Dendritic cell treated with granulocyte-macrophage colony-stimulating factor and Interleukin-4, amounts not matched to agents 40 ng/mL and 50 ng/mL, for 4 days (primary cell): ENCODE data around the gene GABBR2.

Experiments
- H3K27ac Mint-ChIP-seq: one replicate; pipeline ENCODE4 v1.8.0; 2022; ENCODE audit warnings: mild to moderate bottlenecking, mixed read lengths
- H3K27me3 Mint-ChIP-seq: one replicate; pipeline ENCODE4 v1.8.0; 2022; ENCODE audit warnings: mild to moderate bottlenecking, mixed read lengths
- H3K36me3 Mint-ChIP-seq: one replicate; pipeline ENCODE4 v1.8.0; 2022; ENCODE audit warnings: low read depth, mixed read lengths
- H3K4me1 Mint-ChIP-seq: one replicate; pipeline ENCODE4 v1.8.0; 2022; ENCODE audit warnings: low read depth, mixed read lengths
- H3K4me3 Mint-ChIP-seq: one replicate; pipeline ENCODE4 v1.8.0; 2022; ENCODE audit warnings: mild to moderate bottlenecking, moderate library complexity, mixed read lengths
- H3K9me3 Mint-ChIP-seq: one replicate; pipeline ENCODE4 v1.8.0; 2022; ENCODE audit warnings: mixed read lengths
- intact Hi-C: fragments of 100-400 bp; cut with micrococcal nuclease; formaldehyde crosslinking; loops from one replicate; pipeline ENCODE4 v1.15.0; 2022

Gene GABBR2

DNA sequence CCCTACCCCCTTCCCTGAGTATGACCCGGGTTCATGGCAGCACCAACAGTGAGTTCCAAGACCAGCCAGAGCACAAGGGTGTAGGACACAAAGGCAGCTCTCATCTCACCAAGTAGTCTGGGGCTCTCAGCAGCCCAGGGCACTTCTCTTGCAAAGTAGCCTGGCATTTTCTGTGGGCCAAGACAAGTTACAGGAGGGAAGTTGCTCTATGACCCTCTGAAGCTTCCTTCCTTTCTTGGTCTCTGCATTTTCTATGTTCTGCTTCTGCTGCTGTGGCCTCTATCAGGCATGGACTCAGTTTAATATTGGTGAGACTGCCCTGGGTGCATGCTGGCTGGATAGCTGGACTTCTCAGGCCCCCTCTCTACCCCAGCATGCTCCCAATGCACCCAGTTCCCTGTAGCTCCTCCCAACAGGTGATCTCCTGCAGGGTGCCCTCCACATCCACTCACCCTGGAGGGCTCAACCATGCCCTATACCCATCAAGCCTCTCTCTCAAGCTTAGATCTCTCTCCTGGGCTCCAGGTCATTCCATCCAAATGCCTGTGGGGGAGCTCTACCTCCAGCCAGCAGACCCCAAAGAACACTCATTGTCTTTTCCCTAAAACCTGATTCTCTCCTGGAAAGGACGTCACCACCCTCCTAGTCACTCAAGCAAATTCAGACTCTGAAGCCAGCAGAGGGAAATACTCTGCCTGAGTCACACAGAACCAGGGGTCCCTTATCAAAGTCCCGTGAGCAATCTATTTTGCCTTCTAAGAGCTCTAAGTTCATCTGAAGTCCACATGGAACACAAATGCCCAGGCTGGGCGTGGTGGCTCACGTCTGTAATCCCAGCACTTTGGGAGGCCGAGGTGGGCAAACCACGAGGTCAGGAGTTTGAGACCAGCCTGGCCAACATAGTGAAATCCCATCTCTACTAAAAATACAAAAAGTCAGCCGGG lies 467.1 kb downstream of the GABBR2 start:
- Mint-ChIP-seq H3K27me3 (no peaks in the 10 kb centered on the region), H3K4me3 (peak overlapping the region; percentile 32), H3K27ac (peak overlapping the region; percentile 83), H3K9me3 (no peaks in the 10 kb centered on the region), H3K4me1 (peaks cover 55% of the 10 kb centered on the region), H3K36me3 (peaks cover 66% of the 10 kb centered on the region)
- intact Hi-C loops: no loop called here

DNA sequence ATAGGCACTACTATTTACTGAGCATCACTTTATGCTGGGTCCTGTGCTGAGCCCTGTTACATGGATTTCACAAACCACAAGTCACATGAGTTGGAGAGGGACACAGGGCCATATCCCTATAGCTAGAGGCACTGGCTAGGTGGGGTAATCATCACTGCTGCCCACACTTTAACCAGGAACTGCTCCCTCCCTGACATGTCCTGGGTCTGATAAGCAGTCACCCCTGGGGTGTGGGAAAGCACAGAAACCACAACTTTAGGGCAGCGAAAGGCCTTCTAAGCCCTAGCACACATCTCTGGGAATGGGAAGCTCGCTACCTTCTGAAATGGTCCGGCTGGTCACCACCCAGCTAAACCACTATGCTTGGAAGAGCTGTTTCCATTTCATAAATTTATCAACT lies 468.3 kb downstream of the GABBR2 start:
- H3K27me3 Mint-ChIP-seq: no peaks in the 10 kb centered on the region
- peaks cover 68% of the 10 kb centered on the region for H3K36me3 Mint-ChIP-seq
- intact Hi-C loops: no loop called here
- no peaks in the 10 kb centered on the region for H3K9me3 Mint-ChIP-seq
- H3K4me3 Mint-ChIP-seq: no peak overlapping the region
- peak overlapping the region; percentile 83 for H3K27ac Mint-ChIP-seq
- peaks cover 45% of the 10 kb centered on the region for H3K4me1 Mint-ChIP-seq
